CD14-positive monocyte (primary cell): Measurements from ENCODE around the gene USPL1. TPM values are rescaled to one million over a fixed set of nuclear protein-coding genes. Genes with fewer than 3 reads are reported as not detected.

ENCODE experiments used
- DNase-seq, 3 donors: peaks; one replicate each; pipeline ENCODE4 v3.0.0-alpha.2; 2011 to 2022
- H2AFZ ChIP-seq: 2 replicates; pipeline ENCODE4 v1.6.0; 2012; ENCODE audit warnings: mild to moderate bottlenecking, low read depth, low read length, inconsistent platforms; ENCODE audit not compliant: insufficient read depth, poor library complexity, severe bottlenecking
- H3K27ac ChIP-seq, 2 donors: 1 replicate in 1 of 2; 2 replicates in 1 of 2; pipeline ENCODE4 v1.5.1; 2012 to 2013; ENCODE audit warnings: low read length in 2 of 2, control low read depth in 1 of 2, inconsistent platforms in 1 of 2, low read depth in 1 of 2, mild to moderate bottlenecking in 1 of 2
- H3K27me3 ChIP-seq, 2 donors: one replicate each; pipeline versions ENCODE4 v1.6.0 to v1.6.1; 2011 to 2013; ENCODE audit warnings: low read length in 2 of 2; ENCODE audit not compliant: control insufficient read depth in 2 of 2, insufficient read depth in 2 of 2
- H3K36me3 ChIP-seq, 2 donors: replicated peaks in 1 of 2; 1 replicate in 1 of 2; 2 replicates in 1 of 2; pipeline versions ENCODE4 v1.5.1 to v1.6.1; 2012 to 2013; ENCODE audit warnings: low read length in 2 of 2, control low read depth in 1 of 2, inconsistent platforms in 1 of 2, mild to moderate bottlenecking in 1 of 2; ENCODE audit not compliant: insufficient read depth in 2 of 2, control insufficient read depth in 1 of 2
- H3K4me1 ChIP-seq, 2 donors: 1 replicate in 1 of 2; 2 replicates in 1 of 2; pipeline versions ENCODE4 v1.5.1 to v1.6.1; 2012 to 2013; ENCODE audit warnings: low read length in 2 of 2, control low read depth in 1 of 2, inconsistent platforms in 1 of 2, mild to moderate bottlenecking in 1 of 2, moderate library complexity in 1 of 2; ENCODE audit not compliant: insufficient read depth in 2 of 2, control insufficient read depth in 1 of 2
- H3K4me2 ChIP-seq: replicated peaks from 2 replicates; pipeline ENCODE3; 2012; ENCODE audit warnings: low read length, moderate library complexity, mild to moderate bottlenecking; ENCODE audit not compliant: poor library complexity, severe bottlenecking; ENCODE audit errors: extremely low read depth
- H3K4me3 ChIP-seq, 3 experiments: fragments of 200-600 bp in 1 of 3; sonication (generic) in 1 of 3; replicated peaks in 1 of 3; 1 replicate in 2 of 3; 2 replicates in 1 of 3; pipeline ENCODE4 v1.5.1; 2011 to 2013; ENCODE audit warnings: low read length in 3 of 3, mild to moderate bottlenecking in 3 of 3, control low read depth in 2 of 3, low read depth in 2 of 3, inconsistent platforms in 1 of 3, moderate library complexity in 1 of 3
- H3K79me2 ChIP-seq: 2 replicates; pipeline ENCODE4 v1.6.0; 2012; ENCODE audit warnings: mild to moderate bottlenecking, control low read depth, inconsistent platforms, low read length, moderate library complexity; ENCODE audit not compliant: insufficient read depth
- H3K9ac ChIP-seq: 2 replicates; pipeline ENCODE4 v1.6.0; 2017; ENCODE audit warnings: low read length, mild to moderate bottlenecking; ENCODE audit not compliant: insufficient read depth, poor library complexity, severe bottlenecking
- H3K9me3 ChIP-seq, 2 donors: replicated peaks in 1 of 2; 1 replicate in 1 of 2; 2 replicates in 1 of 2; pipeline versions ENCODE4 v1.5.1 to v1.6.1; 2012 to 2013; ENCODE audit warnings: low read length in 2 of 2, control low read depth in 1 of 2; ENCODE audit not compliant: control insufficient read depth in 1 of 2, insufficient read depth in 1 of 2
- H4K20me1 ChIP-seq: 2 replicates; pipeline ENCODE4 v1.6.0; 2012; ENCODE audit warnings: mild to moderate bottlenecking, low read length, control low read depth, moderate library complexity; ENCODE audit not compliant: insufficient read depth
- H3K27ac Mint-ChIP-seq, 7 donors: one replicate each; pipeline ENCODE4 v1.8.0; 2020; ENCODE audit warnings: mild to moderate bottlenecking in 7 of 7, mixed read lengths in 7 of 7, moderate library complexity in 6 of 7, inconsistent platforms in 2 of 7
- H3K27me3 Mint-ChIP-seq, 3 donors: one replicate each; pipeline ENCODE4 v1.8.0; 2021 to 2022; ENCODE audit warnings: low read depth in 3 of 3, mild to moderate bottlenecking in 3 of 3, mixed read lengths in 3 of 3, moderate library complexity in 3 of 3, inconsistent platforms in 1 of 3
- H3K36me3 Mint-ChIP-seq, 2 donors: one replicate each; pipeline ENCODE4 v1.8.0; 2020; ENCODE audit warnings: mixed read lengths in 2 of 2, inconsistent platforms in 1 of 2, mild to moderate bottlenecking in 1 of 2
- H3K4me1 Mint-ChIP-seq: one replicate; pipeline ENCODE4 v1.8.0; 2020; ENCODE audit warnings: mild to moderate bottlenecking, mixed read lengths
- H3K4me3 Mint-ChIP-seq, 2 donors: one replicate each; pipeline ENCODE4 v1.8.0; 2020; ENCODE audit warnings: mild to moderate bottlenecking in 2 of 2, mixed read lengths in 2 of 2, moderate library complexity in 1 of 2
- H3K9me3 Mint-ChIP-seq, 7 donors: one replicate each; pipeline ENCODE4 v1.8.0; 2020 to 2022; ENCODE audit warnings: mixed read lengths in 7 of 7, mild to moderate bottlenecking in 6 of 7, moderate library complexity in 6 of 7, inconsistent platforms in 2 of 7
- CTCF ChIP-seq: fragments of 200-600 bp; IDR thresholded peaks from one replicate; pipeline ENCODE4 v1.8.0; 2022; ENCODE audit warnings: antibody characterized with exemption, mild to moderate bottlenecking
- WGBS: methylation state at CpG from one replicate; pipeline ENCODE4 v1.1.5; 2013; ENCODE audit warnings: missing lambda C conversion rate; ENCODE audit not compliant: insufficient coverage; 5-methylcytosine and 5-hydroxymethylcytosine counted together
- intact Hi-C, 2 donors: fragments of 100-400 bp; cut with micrococcal nuclease; formaldehyde crosslinking; loops; one replicate each; pipeline versions ENCODE4 v1.15.0 to v1.15.1; 2023
- polyA plus RNA-seq, 3 donors: library from polyadenylated mRNA; depleted of rRNA in 1 of 3; unstranded in 2 of 3; stranded (reverse) in 1 of 3; fragments of 300-500 nt in 2 of 3; fragments of >200 nt in 1 of 3; fragmentation: Illumina TruSeq in 2 of 3; gene quantifications; 1 replicate in 2 of 3; 2 replicates in 1 of 3; pipeline ENCODE4 v1.2.3, GENCODE V29; 2012 to 2021
- small RNA-seq: library from RNA; depleted of rRNA; stranded (forward); fragments of <200 nt; gene quantifications from one replicate; pipeline ENCODE3, GENCODE V24; 2012; ENCODE audit warnings: low read depth; ENCODE audit not compliant: insufficient read length

USPL1 gene
- polyA plus RNA-seq, 3 donors: 3.9 to 20.5 (median 5.5) TPM

GRCh38 chr13:30705680-30706079, 88.0 kb downstream of the USPL1 start:
- H3K4me2 ChIP-seq: no peak overlapping the region
- no peaks in the 10 kb centered on the region for H3K36me3 ChIP-seq
- H3K9me3 ChIP-seq: no peaks in the 10 kb centered on the region
- H3K27ac ChIP-seq: no peak overlapping the region
- Mint-ChIP-seq H3K4me3 (no peak overlapping the region), H3K9me3 (no peaks in the 10 kb centered on the region), H3K27ac (no peak overlapping the region), H3K27me3 (peaks cover 6 to 21% (median 9%) of the 10 kb centered on the region in 3 donors), H3K4me1 (peaks cover 10% of the 10 kb centered on the region), H3K36me3 (peaks cover 0 to 2% of the 10 kb centered on the region in 2 donors)
- peaks cover 0 to 2% of the 10 kb centered on the region in 2 donors for H3K4me1 ChIP-seq
- no peak for DNase-seq
- no peak overlapping the region for H2AFZ ChIP-seq
- no peak overlapping the region for H3K9ac ChIP-seq
- peaks cover 5% of the 10 kb centered on the region in 2 donors for H3K27me3 ChIP-seq
- intact Hi-C loops: no loop called here
- H4K20me1 ChIP-seq: no peaks in the 10 kb centered on the region
- WGBS: 100% methylated on average over 3 of the region's 4 CpGs
- TF ChIP-seq CTCF: no peak
- H3K4me3 ChIP-seq: no peak overlapping the region
- no peaks in the 10 kb centered on the region for H3K79me2 ChIP-seq

DNA sequence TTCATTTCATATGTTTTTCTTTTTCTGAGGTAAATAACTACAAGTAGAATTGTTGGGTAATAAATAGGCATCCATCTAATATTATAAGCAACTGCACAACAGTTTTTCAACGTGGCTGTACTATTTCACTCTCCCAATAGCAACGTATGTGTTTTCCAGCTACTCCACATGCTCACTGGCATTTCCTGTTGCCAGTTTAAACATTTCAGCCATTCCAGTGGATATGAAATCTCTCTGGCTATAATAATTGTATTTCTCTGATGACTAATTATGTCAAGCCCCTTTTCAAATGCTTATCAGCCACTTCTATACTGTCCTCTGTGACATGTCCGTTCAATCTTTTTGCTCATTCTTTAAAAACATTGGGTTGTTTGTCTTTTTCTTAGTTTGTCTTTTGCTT, 90.8 kb downstream of the USPL1 start:
- Mint-ChIP-seq H3K9me3 (peaks cover 0 to 3% (median 0%) of the 10 kb centered on the region in 7 donors), H3K4me1 (peaks cover 30% of the 10 kb centered on the region), H3K27ac (no peak overlapping the region), H3K4me3 (no peak overlapping the region), H3K36me3 (peaks cover 0 to 12% of the 10 kb centered on the region in 2 donors), H3K27me3 (peaks cover 2 to 24% (median 11%) of the 10 kb centered on the region in 3 donors)
- peaks cover 3 to 5% of the 10 kb centered on the region in 2 donors for H3K27me3 ChIP-seq
- no peaks in the 10 kb centered on the region for H3K9me3 ChIP-seq
- intact Hi-C loops: no loop called here
- H3K4me3 ChIP-seq: no peak overlapping the region
- H3K79me2 ChIP-seq: no peaks in the 10 kb centered on the region
- peaks cover 24 to 25% of the 10 kb centered on the region in 2 donors for H3K4me1 ChIP-seq
- no CpG with 5 or more reads among the region's 3 CpGs for WGBS
- H3K4me2 ChIP-seq: no peak overlapping the region
- H2AFZ ChIP-seq: no peak overlapping the region
- no peaks in the 10 kb centered on the region for H4K20me1 ChIP-seq
- no peak for TF ChIP-seq CTCF
- no peak for DNase-seq
- no peak overlapping the region for H3K9ac ChIP-seq
- no peak overlapping the region for H3K27ac ChIP-seq
- H3K36me3 ChIP-seq: no peaks in the 10 kb centered on the region

Small RNA genes within 50 kb of the gene (small RNA-seq; reads per million reads assigned to genes)
- not detected for gene RF00017

Other genes with a start within 250 kb of the USPL1 start
- not detected for gene UBE2L5, start 195.4 kb upstream of the USPL1 start, polyA plus RNA-seq
- gene HMGB1, start 152.0 kb upstream of the USPL1 start, polyA plus RNA-seq: 100 to 1,000 TPM; 132 to 489 (median 430) TPM
- 100 to 1,000 TPM in 2 of 3 donors, 10 to 100 TPM in 1; 84.4 to 269 (median 220) TPM for gene ALOX5AP, start 117.6 kb downstream of the USPL1 start, polyA plus RNA-seq